Measurements from ENCODE around the gene FAF1. TPM values are rescaled to one million over a fixed set of nuclear protein-coding genes. Genes with fewer than 3 reads are reported as not detected.
"Not testable (repeated sequence)": the region's sequence is repeated elsewhere in the genome, so short reads cannot be mapped to it uniquely, and the experiment has no call there.

The FAF1 gene
- total and polyA plus RNA-seq, 4 donors: 52.9 to 66.9 (median 61.6) TPM

DNA sequence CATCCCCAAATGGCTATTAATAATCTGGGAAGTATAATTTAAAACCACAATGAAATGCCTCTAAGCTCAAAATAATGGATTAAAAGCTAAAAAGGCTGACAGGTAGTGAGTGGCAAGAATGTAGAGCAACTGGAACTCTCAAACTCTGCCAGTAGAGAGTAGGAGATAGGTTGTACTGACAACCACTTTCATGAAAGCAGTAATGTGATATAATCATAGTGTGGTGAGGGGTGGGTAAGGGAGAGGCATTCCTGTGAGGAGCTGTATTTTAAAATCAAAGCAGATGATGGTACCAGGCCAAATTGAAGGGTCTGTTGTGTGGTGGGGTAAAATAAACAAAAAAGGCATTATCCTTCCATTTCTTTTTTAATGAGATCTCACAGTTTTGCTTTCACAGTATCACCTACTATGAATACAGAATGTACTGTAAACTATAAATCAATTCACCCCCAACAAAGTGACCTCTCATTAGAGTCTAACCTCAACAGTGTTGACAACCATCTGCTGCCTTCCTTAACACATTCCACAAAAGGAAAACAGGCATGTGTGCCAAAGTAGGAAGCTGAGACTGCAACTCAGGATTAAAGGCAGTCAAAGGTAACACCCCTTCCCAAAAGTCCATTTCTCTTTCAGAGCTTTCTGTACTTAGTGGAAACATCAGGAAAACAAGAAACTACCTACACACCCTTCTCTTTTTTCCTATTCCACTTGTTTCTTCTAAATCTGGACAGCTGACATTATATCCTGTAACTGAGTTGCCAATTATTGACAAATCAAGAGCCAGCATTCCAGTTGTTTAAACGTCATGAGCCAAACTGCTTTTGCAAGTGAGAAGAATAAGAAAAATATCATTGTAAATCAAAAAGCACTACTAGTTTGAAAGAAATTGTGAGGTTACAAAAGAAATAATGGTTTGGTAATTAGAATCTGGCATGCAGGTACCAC, 130.8 kb downstream of the FAF1 start:
- H3K4me3 ChIP-seq (ENCODE audit: low read depth, low read length): no peak overlapping the region
- H3K9me3 ChIP-seq (ENCODE audit: control insufficient read depth, insufficient read depth, low read length): no peaks in the 10 kb centered on the region
- no peaks in the 10 kb centered on the region for H3K36me3 ChIP-seq (ENCODE audit: control insufficient read depth, insufficient read depth, low read length)
- H3K27ac ChIP-seq (ENCODE audit: low read depth, low read length): no peak overlapping the region
- H3K4me1 ChIP-seq (ENCODE audit: control insufficient read depth, insufficient read depth, low read length): no peaks in the 10 kb centered on the region
- no CpG with 5 or more reads among the region's 1 CpG for WGBS (ENCODE audit: insufficient coverage)
- no peaks in the 10 kb centered on the region for H3K27me3 ChIP-seq (ENCODE audit: control insufficient read depth, insufficient read depth, low read length)
- DNase-seq (ENCODE audit: low read depth in 4 of 6, low spot score in 6 of 6): peak in 1 of 6 donors; percentile 37

DNA sequence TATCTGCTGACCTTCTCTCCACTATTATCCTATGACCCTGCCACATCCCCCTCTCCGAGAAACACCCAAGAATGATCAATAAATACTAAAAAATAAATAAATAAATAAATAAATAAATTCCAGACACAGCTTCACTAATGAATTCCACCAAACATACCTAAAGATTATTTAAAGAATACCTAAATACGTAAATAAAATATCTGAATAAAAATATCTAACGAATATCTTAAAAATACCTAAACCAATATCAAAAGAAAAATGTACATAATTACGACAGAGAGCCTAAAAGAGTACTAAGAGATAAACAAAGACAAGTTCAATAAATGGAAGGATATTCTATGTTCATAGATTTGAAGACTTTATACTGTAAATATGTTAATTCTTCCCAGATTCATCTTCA, 132.5 kb downstream of the FAF1 start:
- Histone ChIP-seq H3K27me3 (ENCODE audit: control insufficient read depth, insufficient read depth, low read length) (no peaks in the 10 kb centered on the region), H3K4me3 (ENCODE audit: low read depth, low read length) (no peak overlapping the region), H3K36me3 (ENCODE audit: control insufficient read depth, insufficient read depth, low read length) (no peaks in the 10 kb centered on the region), H3K4me1 (ENCODE audit: control insufficient read depth, insufficient read depth, low read length) (no peaks in the 10 kb centered on the region), H3K9me3 (ENCODE audit: control insufficient read depth, insufficient read depth, low read length) (no peaks in the 10 kb centered on the region), H3K27ac (ENCODE audit: low read depth, low read length) (no peak overlapping the region)
- no peak for DNase-seq (ENCODE audit: low read depth in 4 of 6, low spot score in 6 of 6)
- WGBS (ENCODE audit: insufficient coverage): no CpG with 5 or more reads among the region's 4 CpGs

- DNase-seq (ENCODE audit: low read depth in 4 of 6, low spot score in 6 of 6); H3K4me1 ChIP-seq (ENCODE audit: control insufficient read depth, insufficient read depth, low read length); H3K27me3 ChIP-seq (ENCODE audit: control insufficient read depth, insufficient read depth, low read length); H3K36me3 ChIP-seq (ENCODE audit: control insufficient read depth, insufficient read depth, low read length); H3K27ac ChIP-seq (ENCODE audit: low read depth, low read length); H3K9me3 ChIP-seq (ENCODE audit: control insufficient read depth, insufficient read depth, low read length); H3K4me3 ChIP-seq (ENCODE audit: low read depth, low read length): not testable (repeated sequence)
- WGBS (ENCODE audit: insufficient coverage): 97% methylated on average over 12 of the region's 21 CpGs
Measured at GRCh38 chr1:50826792-50827191, 133.3 kb downstream of the FAF1 start.

- no CpG with 5 or more reads among the region's 3 CpGs for WGBS (ENCODE audit: insufficient coverage)
- no peak for DNase-seq (ENCODE audit: low read depth in 4 of 6, low spot score in 6 of 6)
- Histone ChIP-seq H3K4me3 (ENCODE audit: low read depth, low read length) (no peak overlapping the region), H3K9me3 (ENCODE audit: control insufficient read depth, insufficient read depth, low read length) (no peaks in the 10 kb centered on the region), H3K36me3 (ENCODE audit: control insufficient read depth, insufficient read depth, low read length) (no peaks in the 10 kb centered on the region), H3K27me3 (ENCODE audit: control insufficient read depth, insufficient read depth, low read length) (no peaks in the 10 kb centered on the region), H3K4me1 (ENCODE audit: control insufficient read depth, insufficient read depth, low read length) (no peaks in the 10 kb centered on the region), H3K27ac (ENCODE audit: low read depth, low read length) (no peak overlapping the region)
Measured at GRCh38 chr1:50822035-50822776, 137.9 kb downstream of the FAF1 start.

DNA sequence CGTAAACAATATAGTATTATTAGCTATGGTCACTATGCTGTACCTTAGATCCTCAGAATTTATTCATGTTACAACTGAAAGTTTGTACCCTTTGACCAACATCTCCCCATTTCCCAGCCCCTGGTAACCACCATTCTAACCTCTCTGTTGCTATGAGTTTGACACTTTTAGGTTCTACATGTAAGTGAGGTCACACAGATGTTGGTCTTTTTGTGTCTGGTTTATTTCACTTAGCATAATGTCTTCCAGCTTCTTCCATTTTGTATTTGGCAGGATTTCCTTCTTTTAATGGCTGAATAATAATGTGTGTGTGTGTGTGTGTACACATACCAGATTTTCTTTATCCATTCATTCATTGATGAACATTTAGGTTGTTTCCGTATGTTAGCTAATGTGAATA, 139.5 kb downstream of the FAF1 start:
- no CpG with 5 or more reads among the region's 2 CpGs for WGBS (ENCODE audit: insufficient coverage)

GRCh38 chr1:50812346-50812745, 147.7 kb downstream of the FAF1 start:
- DNase-seq (ENCODE audit: low read depth in 4 of 6, low spot score in 6 of 6): no peak
- Histone ChIP-seq H3K9me3 (ENCODE audit: control insufficient read depth, insufficient read depth, low read length) (peaks cover 5% of the 10 kb centered on the region), H3K36me3 (ENCODE audit: control insufficient read depth, insufficient read depth, low read length) (peaks cover 3% of the 10 kb centered on the region), H3K27me3 (ENCODE audit: control insufficient read depth, insufficient read depth, low read length) (no peaks in the 10 kb centered on the region), H3K4me3 (ENCODE audit: low read depth, low read length) (no peak overlapping the region), H3K4me1 (ENCODE audit: control insufficient read depth, insufficient read depth, low read length) (no peaks in the 10 kb centered on the region), H3K27ac (ENCODE audit: low read depth, low read length) (no peak overlapping the region)
- WGBS (ENCODE audit: insufficient coverage): no CpG with 5 or more reads among the region's 4 CpGs

More for the DNA sequence above, 139.5 kb downstream of the FAF1 start:
- Histone ChIP-seq H3K27ac (ENCODE audit: low read depth, low read length) (no peak overlapping the region), H3K27me3 (ENCODE audit: control insufficient read depth, insufficient read depth, low read length) (no peaks in the 10 kb centered on the region), H3K36me3 (ENCODE audit: control insufficient read depth, insufficient read depth, low read length) (no peaks in the 10 kb centered on the region), H3K4me3 (ENCODE audit: low read depth, low read length) (no peak overlapping the region), H3K9me3 (ENCODE audit: control insufficient read depth, insufficient read depth, low read length) (no peaks in the 10 kb centered on the region), H3K4me1 (ENCODE audit: control insufficient read depth, insufficient read depth, low read length) (no peaks in the 10 kb centered on the region)
- DNase-seq (ENCODE audit: low read depth in 4 of 6, low spot score in 6 of 6): no peak

DNA sequence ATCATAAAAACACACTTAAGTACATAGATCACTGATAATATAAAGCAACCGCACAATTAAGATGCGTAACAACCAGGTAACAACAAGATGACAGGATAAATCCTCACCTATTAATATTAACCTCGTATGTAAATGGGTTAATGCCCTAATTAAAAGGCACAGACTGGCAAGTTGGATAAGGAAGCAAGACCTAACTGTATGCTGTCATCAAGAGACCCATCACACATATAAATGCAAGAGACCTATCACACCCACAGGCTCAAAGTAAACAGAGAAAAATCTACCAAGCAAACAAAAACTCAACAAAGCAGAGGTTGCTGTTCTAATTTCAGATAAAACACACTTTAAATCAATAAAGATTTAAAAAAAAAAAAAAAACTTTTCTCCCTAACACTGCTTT, 151.8 kb downstream of the FAF1 start:
- no peak for DNase-seq (ENCODE audit: low read depth in 4 of 6, low spot score in 6 of 6)
- no peak overlapping the region for H3K27ac ChIP-seq (ENCODE audit: low read depth, low read length)
- peaks cover 3% of the 10 kb centered on the region for H3K36me3 ChIP-seq (ENCODE audit: control insufficient read depth, insufficient read depth, low read length)
- WGBS (ENCODE audit: insufficient coverage): no CpG with 5 or more reads among the region's 3 CpGs
- peaks cover 5% of the 10 kb centered on the region for H3K9me3 ChIP-seq (ENCODE audit: control insufficient read depth, insufficient read depth, low read length)
- no peaks in the 10 kb centered on the region for H3K4me1 ChIP-seq (ENCODE audit: control insufficient read depth, insufficient read depth, low read length)
- H3K27me3 ChIP-seq (ENCODE audit: control insufficient read depth, insufficient read depth, low read length): no peaks in the 10 kb centered on the region
- H3K4me3 ChIP-seq (ENCODE audit: low read depth, low read length): no peak overlapping the region

DNA sequence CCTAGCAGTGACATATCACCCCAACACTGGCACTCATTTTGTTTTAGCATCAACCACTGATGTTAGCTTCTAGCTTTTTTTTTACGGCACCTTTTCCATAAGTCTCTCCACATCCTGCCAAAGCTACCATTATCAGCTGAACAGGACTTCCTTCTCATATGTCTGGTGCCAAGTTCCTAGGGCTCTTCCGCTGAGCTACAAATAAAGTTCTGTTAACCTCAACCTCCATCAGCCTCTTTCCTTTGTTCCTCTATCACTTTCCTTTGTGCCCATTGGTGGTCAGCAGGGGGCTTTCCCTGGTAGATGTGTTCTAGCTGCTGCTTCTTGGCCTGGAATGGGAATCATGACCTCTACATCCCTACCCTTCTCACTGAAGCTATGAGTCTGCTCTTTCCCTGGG, 163.8 kb downstream of the FAF1 start:
- WGBS (ENCODE audit: insufficient coverage): 100% methylated on average over 2 of the region's 2 CpGs
- H3K9me3 ChIP-seq (ENCODE audit: control insufficient read depth, insufficient read depth, low read length): no peaks in the 10 kb centered on the region
- H3K27ac ChIP-seq (ENCODE audit: low read depth, low read length): no peak overlapping the region
- DNase-seq (ENCODE audit: low read depth in 4 of 6, low spot score in 6 of 6): no peak
- no peak overlapping the region for H3K4me3 ChIP-seq (ENCODE audit: low read depth, low read length)
- no peaks in the 10 kb centered on the region for H3K27me3 ChIP-seq (ENCODE audit: control insufficient read depth, insufficient read depth, low read length)
- H3K36me3 ChIP-seq (ENCODE audit: control insufficient read depth, insufficient read depth, low read length): no peaks in the 10 kb centered on the region
- no peaks in the 10 kb centered on the region for H3K4me1 ChIP-seq (ENCODE audit: control insufficient read depth, insufficient read depth, low read length)

DNA sequence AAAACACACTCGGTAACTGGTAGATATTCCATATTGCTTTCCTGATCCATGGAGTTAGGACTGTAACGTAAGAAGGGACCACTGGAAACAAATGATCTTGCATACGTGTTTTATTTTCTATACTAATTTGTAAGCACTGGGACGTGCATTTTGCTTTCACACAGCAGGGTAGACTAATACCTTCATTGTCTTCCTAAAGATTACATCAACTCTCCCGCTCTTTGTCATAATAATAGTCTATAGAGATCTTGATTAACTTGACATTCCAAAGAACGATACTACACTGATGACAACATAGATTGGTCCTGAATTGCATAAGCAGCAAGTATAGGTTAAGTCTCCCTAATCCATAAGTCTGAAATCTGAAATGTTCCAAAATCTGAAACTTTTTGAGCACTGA, 166.5 kb downstream of the FAF1 start:
- H3K4me1 ChIP-seq (ENCODE audit: control insufficient read depth, insufficient read depth, low read length): no peaks in the 10 kb centered on the region
- H3K27me3 ChIP-seq (ENCODE audit: control insufficient read depth, insufficient read depth, low read length): no peaks in the 10 kb centered on the region
- no peak for DNase-seq (ENCODE audit: low read depth in 4 of 6, low spot score in 6 of 6)
- no peak overlapping the region for H3K4me3 ChIP-seq (ENCODE audit: low read depth, low read length)
- H3K27ac ChIP-seq (ENCODE audit: low read depth, low read length): no peak overlapping the region
- no CpG with 5 or more reads among the region's 6 CpGs for WGBS (ENCODE audit: insufficient coverage)
- H3K36me3 ChIP-seq (ENCODE audit: control insufficient read depth, insufficient read depth, low read length): no peaks in the 10 kb centered on the region
- H3K9me3 ChIP-seq (ENCODE audit: control insufficient read depth, insufficient read depth, low read length): no peaks in the 10 kb centered on the region

Data from spinal cord (tissue), 10 donors.